GM23338 (cell line): Measurements from ENCODE around the gene DDX5.

Experiments
- EZH2 ChIP-seq: fragments of 200-600 bp; sonication (generic); IDR thresholded peaks from one replicate; pipeline ENCODE4 v1.8.0; 2017; ENCODE audit warnings: antibody characterized with exemption, mild to moderate bottlenecking, low read depth; ENCODE audit not compliant: unreplicated experiment
- TF ChIP-seq, protein P1 (sequence below), 2 experiments: fragments of 200-600 bp in 1 of 2; sonication (generic) in 1 of 2; conservative IDR thresholded peaks; 2 replicates each; pipeline versions ENCODE4 v1.5.1 to v1.6.1; 2016 to 2017; ENCODE audit warnings: antibody characterized with exemption in 2 of 2, low read depth in 2 of 2, mild to moderate bottlenecking in 2 of 2, moderate library complexity in 1 of 2
- TF ChIP-seq, protein P2 (sequence below): IDR thresholded peaks from one replicate; pipeline ENCODE4 v1.6.1; 2018; ENCODE audit warnings: antibody characterized with exemption; ENCODE audit not compliant: unreplicated experiment

DNA sequence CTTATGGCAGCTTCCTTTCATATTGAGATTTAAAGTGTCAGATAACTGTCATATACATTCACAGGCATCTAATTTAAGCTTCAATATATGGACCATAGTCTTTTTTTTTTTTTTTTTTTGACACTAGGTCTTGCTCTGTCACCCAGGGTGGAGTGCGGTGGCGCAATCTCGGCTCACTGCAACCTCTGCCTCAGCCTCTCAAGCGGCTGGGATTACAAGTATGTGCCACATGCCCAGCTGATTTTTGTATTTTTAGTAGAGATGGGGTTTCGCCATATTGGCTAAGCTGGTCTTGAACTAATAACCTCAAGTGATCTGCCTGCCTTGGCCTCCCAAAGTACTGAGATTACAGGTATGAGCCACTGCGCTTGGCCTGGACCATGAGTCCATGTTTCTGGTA lies 14.3 kb upstream of the DDX5 start:
- TF ChIP-seq, protein P1, sequence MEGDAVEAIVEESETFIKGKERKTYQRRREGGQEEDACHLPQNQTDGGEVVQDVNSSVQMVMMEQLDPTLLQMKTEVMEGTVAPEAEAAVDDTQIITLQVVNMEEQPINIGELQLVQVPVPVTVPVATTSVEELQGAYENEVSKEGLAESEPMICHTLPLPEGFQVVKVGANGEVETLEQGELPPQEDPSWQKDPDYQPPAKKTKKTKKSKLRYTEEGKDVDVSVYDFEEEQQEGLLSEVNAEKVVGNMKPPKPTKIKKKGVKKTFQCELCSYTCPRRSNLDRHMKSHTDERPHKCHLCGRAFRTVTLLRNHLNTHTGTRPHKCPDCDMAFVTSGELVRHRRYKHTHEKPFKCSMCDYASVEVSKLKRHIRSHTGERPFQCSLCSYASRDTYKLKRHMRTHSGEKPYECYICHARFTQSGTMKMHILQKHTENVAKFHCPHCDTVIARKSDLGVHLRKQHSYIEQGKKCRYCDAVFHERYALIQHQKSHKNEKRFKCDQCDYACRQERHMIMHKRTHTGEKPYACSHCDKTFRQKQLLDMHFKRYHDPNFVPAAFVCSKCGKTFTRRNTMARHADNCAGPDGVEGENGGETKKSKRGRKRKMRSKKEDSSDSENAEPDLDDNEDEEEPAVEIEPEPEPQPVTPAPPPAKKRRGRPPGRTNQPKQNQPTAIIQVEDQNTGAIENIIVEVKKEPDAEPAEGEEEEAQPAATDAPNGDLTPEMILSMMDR (conservative IDR thresholded peaks at IDR 0.05; ENCODE audit: low read depth in 2 of 2) = no peak
- TF ChIP-seq EZH2 = no peak
- TF ChIP-seq, protein P2, sequence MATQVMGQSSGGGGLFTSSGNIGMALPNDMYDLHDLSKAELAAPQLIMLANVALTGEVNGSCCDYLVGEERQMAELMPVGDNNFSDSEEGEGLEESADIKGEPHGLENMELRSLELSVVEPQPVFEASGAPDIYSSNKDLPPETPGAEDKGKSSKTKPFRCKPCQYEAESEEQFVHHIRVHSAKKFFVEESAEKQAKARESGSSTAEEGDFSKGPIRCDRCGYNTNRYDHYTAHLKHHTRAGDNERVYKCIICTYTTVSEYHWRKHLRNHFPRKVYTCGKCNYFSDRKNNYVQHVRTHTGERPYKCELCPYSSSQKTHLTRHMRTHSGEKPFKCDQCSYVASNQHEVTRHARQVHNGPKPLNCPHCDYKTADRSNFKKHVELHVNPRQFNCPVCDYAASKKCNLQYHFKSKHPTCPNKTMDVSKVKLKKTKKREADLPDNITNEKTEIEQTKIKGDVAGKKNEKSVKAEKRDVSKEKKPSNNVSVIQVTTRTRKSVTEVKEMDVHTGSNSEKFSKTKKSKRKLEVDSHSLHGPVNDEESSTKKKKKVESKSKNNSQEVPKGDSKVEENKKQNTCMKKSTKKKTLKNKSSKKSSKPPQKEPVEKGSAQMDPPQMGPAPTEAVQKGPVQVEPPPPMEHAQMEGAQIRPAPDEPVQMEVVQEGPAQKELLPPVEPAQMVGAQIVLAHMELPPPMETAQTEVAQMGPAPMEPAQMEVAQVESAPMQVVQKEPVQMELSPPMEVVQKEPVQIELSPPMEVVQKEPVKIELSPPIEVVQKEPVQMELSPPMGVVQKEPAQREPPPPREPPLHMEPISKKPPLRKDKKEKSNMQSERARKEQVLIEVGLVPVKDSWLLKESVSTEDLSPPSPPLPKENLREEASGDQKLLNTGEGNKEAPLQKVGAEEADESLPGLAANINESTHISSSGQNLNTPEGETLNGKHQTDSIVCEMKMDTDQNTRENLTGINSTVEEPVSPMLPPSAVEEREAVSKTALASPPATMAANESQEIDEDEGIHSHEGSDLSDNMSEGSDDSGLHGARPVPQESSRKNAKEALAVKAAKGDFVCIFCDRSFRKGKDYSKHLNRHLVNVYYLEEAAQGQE = no peak
